Esophagus mucosa (tissue), 1 donor: ENCODE data around the gene MATN4. TPM values are rescaled to one million over a fixed set of nuclear protein-coding genes. Genes with fewer than 3 reads are reported as not detected.

Experiments
- ATAC-seq: fragments of 200-7000 bp; cut with Tn5 transposase; one replicate; pipeline ENCODE4 v1.9.1; 2020
- total RNA-seq: library from RNA; stranded (reverse); gene quantifications from one replicate; pipeline ENCODE4 v1.2.4, GENCODE V29; 2023
- donor health status: DM: yes; HTN: yes; CAD: no.

The MATN4 gene
- total RNA-seq, 1 donor from 2014 or later: 0.16 TPM

GRCh38 chr20:45313065-45313695, 5.1 kb upstream of the MATN4 start:
- no peak for ATAC-seq

DNA sequence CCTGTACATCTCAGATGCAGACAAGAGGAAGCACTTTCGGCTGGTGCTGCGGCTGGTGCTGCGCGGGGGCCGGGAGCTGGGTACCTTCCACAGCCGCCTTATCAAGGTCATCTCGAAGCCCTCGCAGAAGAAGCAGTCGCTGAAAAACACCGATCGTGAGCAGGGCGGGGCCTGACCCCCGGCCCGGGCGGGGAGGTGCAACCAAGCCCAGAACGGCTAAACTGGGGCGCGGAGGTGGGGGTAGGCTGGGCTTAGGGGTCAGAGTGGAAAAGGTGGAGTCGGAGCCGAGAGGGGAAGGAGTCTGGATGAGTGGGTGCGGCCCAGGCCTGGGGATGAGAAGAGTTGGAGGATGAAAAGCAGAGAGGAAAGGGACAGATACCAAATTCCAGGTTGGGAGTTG, 4.1 kb upstream of the MATN4 start:
- ATAC-seq: no peak

- peak; percentile 50 for ATAC-seq
These were observed 3.6 kb upstream of the MATN4 start for GRCh38 chr20:45311589-45312211.

GRCh38 chr20:45309075-45309474, 976 bp upstream of the MATN4 start:
- ATAC-seq: no peak

DNA sequence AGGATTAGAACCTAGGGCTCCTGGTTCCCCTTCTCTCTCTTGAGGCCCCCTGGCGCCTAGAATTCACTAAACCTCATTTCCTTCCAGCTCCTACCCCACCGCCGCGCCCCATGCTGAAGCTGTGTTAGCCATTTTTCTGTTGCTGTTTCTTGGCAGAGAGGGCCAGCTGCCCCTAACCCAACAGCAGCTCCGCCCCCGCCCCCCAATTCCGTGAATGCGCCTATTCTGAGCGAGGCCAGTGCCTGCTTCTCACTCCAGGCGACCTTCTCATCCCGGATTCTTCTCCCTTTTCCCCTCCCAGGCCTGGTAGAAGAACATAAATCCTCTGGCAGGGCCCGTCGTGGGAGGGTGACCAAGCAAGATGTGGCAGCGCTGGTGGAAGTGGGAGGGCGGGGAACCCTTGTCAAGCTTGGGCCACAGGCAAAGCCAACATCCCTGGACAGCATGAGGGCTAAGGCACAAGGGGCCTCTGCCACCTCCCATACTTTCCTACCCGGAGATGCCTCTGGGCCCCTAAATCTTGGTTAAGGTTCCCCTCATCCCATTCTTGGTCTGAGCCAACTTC, 941 bp downstream of the MATN4 start:
- ATAC-seq: no peak

GRCh38 chr20:45306431-45306982, 1.6 kb downstream of the MATN4 start, which contains the start of gene RBPJL:
RBPJL (plus strand) TSS chr20:45306840; CDS start chr20:45306923, 83 bp downstream.
- no peak for ATAC-seq

DNA sequence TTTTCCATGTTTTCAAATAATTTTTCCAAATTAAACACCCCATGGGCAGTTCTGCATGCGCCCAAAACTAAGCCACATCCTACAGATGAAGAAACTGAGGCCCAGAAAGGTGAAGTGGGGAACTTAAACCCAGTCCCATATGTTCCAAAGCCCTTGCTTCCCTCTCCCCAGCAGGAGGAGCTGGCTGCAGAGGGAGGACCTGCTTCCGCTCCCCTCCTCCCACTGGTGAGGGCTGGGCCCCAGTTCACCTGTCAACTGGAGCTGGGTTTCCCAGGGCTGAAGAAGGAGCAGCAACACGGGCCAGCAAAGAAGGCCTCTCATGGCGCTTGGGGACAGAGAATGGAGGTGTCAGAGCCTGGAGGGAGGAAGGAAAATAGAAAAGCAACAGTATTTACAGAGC, 2.8 kb downstream of the MATN4 start:
- no peak for ATAC-seq

DNA sequence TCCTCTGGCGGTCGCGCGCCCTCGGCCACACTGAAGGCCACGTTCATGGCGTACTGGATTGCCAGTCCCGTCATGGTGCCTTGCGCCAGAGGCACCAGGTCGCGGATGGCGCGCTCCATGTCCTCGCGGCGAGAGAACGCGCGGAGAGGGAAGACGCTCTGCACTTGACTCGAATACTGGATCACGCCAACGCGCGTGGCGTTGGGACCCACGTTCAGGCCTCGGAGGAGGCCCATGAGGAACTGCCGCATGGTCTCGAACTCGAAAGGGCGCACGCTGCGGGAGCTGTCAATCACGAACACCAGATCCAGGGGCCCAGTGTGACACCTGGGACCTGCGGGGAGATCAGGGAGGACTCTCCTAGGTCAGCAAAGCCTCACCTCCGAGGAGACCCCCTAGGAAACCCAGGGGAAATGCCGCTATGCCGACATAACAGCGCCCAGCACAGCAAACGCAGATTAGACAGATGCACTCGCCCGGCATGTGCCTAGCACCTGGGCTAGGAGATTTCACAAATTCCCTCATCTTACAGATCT, 3.6 kb downstream of the MATN4 start:
- ATAC-seq: no peak

GRCh38 chr20:45303586-45304463, 4.3 kb downstream of the MATN4 start:
- no peak for ATAC-seq

- no peak for ATAC-seq
These were observed 6.3 kb downstream of the MATN4 start for GRCh38 chr20:45301824-45302271.

GRCh38 chr20:45300961-45301360, 7.1 kb downstream of the MATN4 start:
- peak; percentile 43 for ATAC-seq

GRCh38 chr20:45299786-45300185, 8.3 kb downstream of the MATN4 start:
- ATAC-seq: no peak

- no peak for ATAC-seq
These were observed 10.2 kb downstream of the MATN4 start for GRCh38 chr20:45297786-45298497.

DNA sequence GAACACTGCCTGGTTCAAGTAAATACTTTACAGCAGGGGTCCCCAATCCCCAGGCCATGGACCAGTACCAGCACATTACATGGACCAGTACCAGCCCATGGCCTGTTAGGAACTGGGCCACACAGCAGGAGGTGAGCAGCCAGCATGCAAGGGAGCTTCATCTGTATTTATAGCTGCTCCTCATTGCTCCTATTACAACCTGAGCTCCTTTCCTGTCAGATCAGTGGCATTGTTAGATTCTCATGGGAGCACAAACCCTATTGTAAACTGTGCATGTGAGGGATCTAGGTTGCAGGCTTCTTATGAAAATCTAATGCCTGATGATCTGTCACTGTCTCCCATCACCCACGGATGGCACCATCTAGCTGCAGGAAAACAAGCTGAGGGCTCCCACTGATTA, 13.4 kb downstream of the MATN4 start:
- ATAC-seq: no peak

DNA sequence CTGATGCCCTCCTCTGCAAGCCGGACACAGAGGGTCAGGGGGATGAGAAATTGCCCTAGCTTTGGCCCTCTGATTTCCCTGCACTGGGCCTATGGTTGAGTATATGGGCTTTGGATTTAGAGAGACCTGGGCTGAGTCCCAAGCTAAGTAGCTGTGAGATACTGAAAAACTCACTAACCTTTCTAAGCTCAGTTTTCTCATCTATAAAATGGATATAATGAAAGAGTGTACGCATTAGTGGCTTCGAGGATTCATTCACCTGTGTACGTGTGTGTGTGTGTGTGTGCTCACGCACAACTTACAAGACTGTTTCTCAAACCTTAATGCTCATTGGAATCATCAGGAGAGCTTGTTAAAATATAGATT, 14.1 kb downstream of the MATN4 start:
- no peak for ATAC-seq

DNA sequence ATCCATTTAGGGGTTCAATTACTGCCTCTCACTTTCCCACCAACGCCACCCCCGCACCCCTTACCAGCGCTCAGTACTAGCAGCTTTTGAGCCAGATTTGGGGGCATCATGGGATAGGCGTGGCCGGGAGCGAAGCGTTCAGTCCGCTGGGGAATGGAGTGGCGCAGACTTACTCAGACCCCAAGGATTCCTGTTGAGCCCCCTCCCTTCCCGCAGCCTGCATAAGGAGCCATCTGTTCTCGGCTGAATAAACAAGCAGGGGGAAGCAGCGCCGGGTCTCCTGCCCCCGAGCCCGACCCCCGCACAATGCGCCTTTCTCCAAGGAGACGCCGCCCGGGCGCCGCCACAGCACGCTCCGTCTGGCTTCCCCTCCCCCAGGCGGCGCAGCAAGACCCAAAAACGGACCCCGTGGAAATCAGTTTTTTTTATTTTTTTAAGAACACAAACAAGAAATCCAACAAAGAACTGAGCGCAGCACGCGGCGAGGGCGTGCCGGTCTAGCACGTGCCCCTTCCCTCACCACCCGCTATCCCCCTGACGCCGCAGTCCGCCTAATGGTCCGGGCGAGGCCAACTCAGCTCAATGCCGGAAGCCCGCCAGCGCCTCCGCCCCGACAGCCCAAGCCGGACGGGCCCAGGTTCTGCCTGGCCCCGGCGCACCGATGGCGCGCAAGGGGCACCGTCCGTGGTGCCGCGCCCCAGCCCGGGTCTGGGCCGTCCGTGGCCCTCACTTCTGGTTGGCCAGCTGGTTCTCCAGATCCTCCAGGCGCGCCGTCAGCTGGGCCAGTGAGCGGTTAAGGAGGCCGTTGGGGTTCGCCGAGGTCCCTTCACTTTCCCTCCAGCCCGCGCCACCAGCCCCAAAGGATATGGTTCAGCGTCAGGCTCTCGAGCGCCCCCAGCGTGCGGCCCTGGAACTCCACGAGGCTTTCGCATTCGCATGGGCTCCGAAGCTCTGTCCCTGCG, 14.8 kb downstream of the MATN4 start:
- ATAC-seq: peak; percentile 81

- ATAC-seq: no peak
These were observed 15.8 kb downstream of the MATN4 start for GRCh38 chr20:45292343-45292742.

- ATAC-seq: no peak
These were observed 16.6 kb downstream of the MATN4 start for GRCh38 chr20:45291526-45291925.

- peak; percentile 65 for ATAC-seq
These were observed 17.3 kb downstream of the MATN4 start for GRCh38 chr20:45290677-45291355.
